ENCODE results near the gene NDRG4. TPM values are rescaled to one million over a fixed set of nuclear protein-coding genes. Genes with fewer than 3 reads are reported as not detected.

NDRG4 gene
- total and polyA plus RNA-seq, 2 donors from 2014 or later = 1.7 to 5.7 TPM

- H3K27ac ChIP-seq (ENCODE audit: low read depth in 2 of 2, low read length in 2 of 2) = no peak overlapping the region
- no peaks in the 10 kb centered on the region for H3K27me3 ChIP-seq (ENCODE audit: control insufficient read depth, insufficient read depth, low read length)
- no peak overlapping the region for H3K9ac ChIP-seq (ENCODE audit: low read length in 3 of 3)
- TF ChIP-seq, protein P1, sequence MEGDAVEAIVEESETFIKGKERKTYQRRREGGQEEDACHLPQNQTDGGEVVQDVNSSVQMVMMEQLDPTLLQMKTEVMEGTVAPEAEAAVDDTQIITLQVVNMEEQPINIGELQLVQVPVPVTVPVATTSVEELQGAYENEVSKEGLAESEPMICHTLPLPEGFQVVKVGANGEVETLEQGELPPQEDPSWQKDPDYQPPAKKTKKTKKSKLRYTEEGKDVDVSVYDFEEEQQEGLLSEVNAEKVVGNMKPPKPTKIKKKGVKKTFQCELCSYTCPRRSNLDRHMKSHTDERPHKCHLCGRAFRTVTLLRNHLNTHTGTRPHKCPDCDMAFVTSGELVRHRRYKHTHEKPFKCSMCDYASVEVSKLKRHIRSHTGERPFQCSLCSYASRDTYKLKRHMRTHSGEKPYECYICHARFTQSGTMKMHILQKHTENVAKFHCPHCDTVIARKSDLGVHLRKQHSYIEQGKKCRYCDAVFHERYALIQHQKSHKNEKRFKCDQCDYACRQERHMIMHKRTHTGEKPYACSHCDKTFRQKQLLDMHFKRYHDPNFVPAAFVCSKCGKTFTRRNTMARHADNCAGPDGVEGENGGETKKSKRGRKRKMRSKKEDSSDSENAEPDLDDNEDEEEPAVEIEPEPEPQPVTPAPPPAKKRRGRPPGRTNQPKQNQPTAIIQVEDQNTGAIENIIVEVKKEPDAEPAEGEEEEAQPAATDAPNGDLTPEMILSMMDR (IDR thresholded peaks at IDR 0.05; ENCODE audit: borderline replicate concordance, extremely low read depth, insufficient read depth) = no peak
- FAIRE-seq (no peak), DNase-seq (peak in 3 of 5 donors; percentile 24 to 75 (median 69))
- intact Hi-C loops (cut with DNase I) = no loop called here
- no peaks in the 10 kb centered on the region for H3K4me1 ChIP-seq (ENCODE audit: control insufficient read depth in 2 of 3, insufficient read depth in 2 of 3, low read depth in 1 of 3, low read length in 3 of 3)
- no peak overlapping the region for H3K4me3 ChIP-seq (ENCODE audit: low read length in 3 of 3)
- H3K36me3 ChIP-seq (ENCODE audit: control insufficient read depth in 2 of 3, insufficient read depth in 3 of 3, low read length in 3 of 3) = no peaks in the 10 kb centered on the region
- H3K9me3 ChIP-seq (ENCODE audit: control insufficient read depth in 2 of 3, insufficient read depth in 1 of 3, low read length in 3 of 3) = no peaks in the 10 kb centered on the region
Observed at GRCh38 chr16:58451945-58452401, 48.0 kb upstream of the NDRG4 start.

DNA sequence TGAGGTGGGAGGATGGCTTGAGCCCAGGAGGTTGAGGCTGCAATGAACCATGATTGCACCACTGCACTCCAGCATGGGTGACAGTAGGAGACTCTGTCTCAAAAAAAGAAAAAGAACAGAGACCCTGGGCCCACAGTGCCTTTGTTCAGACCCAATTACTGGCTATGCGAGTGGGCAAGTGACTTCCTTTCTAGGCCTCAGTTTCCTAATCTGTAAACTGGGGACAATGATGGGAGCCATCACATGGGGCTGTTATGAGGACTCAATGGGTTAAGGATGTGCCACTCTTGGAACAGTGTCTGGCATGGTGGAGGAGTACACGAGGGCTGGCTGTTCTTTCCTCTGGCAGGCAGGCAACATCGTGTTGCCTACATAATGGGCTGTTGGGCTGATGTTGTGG lies 47.3 kb upstream of the NDRG4 start:
- H3K4me1 ChIP-seq (ENCODE audit: control insufficient read depth in 2 of 3, insufficient read depth in 2 of 3, low read depth in 1 of 3, low read length in 3 of 3) = no peaks in the 10 kb centered on the region
- no peaks in the 10 kb centered on the region for H3K36me3 ChIP-seq (ENCODE audit: control insufficient read depth in 2 of 3, insufficient read depth in 3 of 3, low read length in 3 of 3)
- DNase-seq (no peak), FAIRE-seq (no peak)
- no peaks in the 10 kb centered on the region for H3K9me3 ChIP-seq (ENCODE audit: control insufficient read depth in 2 of 3, insufficient read depth in 1 of 3, low read length in 3 of 3)
- intact Hi-C loops (cut with DNase I) = no loop called here
- H3K27ac ChIP-seq (ENCODE audit: low read depth in 2 of 2, low read length in 2 of 2) = no peak overlapping the region
- no peak overlapping the region for H3K9ac ChIP-seq (ENCODE audit: low read length in 3 of 3)
- no peak overlapping the region for H3K4me3 ChIP-seq (ENCODE audit: low read length in 3 of 3)
- TF ChIP-seq, protein P1 (IDR thresholded peaks at IDR 0.05; ENCODE audit: borderline replicate concordance, extremely low read depth, insufficient read depth) = no peak
- no peaks in the 10 kb centered on the region for H3K27me3 ChIP-seq (ENCODE audit: control insufficient read depth, insufficient read depth, low read length)

- intact Hi-C loops (cut with DNase I) = no loop called here
- H3K36me3 ChIP-seq (ENCODE audit: control insufficient read depth in 2 of 3, insufficient read depth in 3 of 3, low read length in 3 of 3) = no peaks in the 10 kb centered on the region
- no peaks in the 10 kb centered on the region for H3K9me3 ChIP-seq (ENCODE audit: control insufficient read depth in 2 of 3, insufficient read depth in 1 of 3, low read length in 3 of 3)
- DNase-seq (no peak), FAIRE-seq (no peak)
- H3K4me3 ChIP-seq (ENCODE audit: low read length in 3 of 3) = no peak overlapping the region
- no peak overlapping the region for H3K9ac ChIP-seq (ENCODE audit: low read length in 3 of 3)
- H3K27me3 ChIP-seq (ENCODE audit: control insufficient read depth, insufficient read depth, low read length) = no peaks in the 10 kb centered on the region
- no peaks in the 10 kb centered on the region for H3K4me1 ChIP-seq (ENCODE audit: control insufficient read depth in 2 of 3, insufficient read depth in 2 of 3, low read depth in 1 of 3, low read length in 3 of 3)
- H3K27ac ChIP-seq (ENCODE audit: low read depth in 2 of 2, low read length in 2 of 2) = no peak overlapping the region
- TF ChIP-seq, protein P1 (IDR thresholded peaks at IDR 0.05; ENCODE audit: borderline replicate concordance, extremely low read depth, insufficient read depth) = no peak
Observed at GRCh38 chr16:58454178-58454577, 45.8 kb upstream of the NDRG4 start.

DNA sequence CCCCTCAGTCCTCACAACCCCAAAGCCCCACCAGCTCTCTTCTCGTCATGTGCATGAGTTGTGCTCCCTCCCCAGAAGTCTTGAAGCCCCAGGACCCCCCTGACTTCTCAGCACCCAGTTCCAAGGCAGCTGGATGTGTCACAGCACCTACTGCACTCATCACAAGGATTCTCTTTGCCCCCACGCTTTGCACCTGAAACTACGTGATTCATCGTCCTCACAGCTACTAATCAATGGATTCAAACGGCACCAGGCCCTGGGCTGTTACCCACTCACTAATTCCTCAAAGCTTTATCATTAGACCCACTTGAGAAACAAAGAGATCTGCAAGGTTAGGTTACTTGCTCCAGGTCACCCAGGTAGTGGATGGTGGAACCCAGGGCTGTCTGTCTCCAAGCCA lies 45.1 kb upstream of the NDRG4 start:
- H3K9me3 ChIP-seq (ENCODE audit: control insufficient read depth in 2 of 3, insufficient read depth in 1 of 3, low read length in 3 of 3) = no peaks in the 10 kb centered on the region
- FAIRE-seq (no peak), DNase-seq (no peak)
- H3K27me3 ChIP-seq (ENCODE audit: control insufficient read depth, insufficient read depth, low read length) = no peaks in the 10 kb centered on the region
- no peak overlapping the region for H3K4me3 ChIP-seq (ENCODE audit: low read length in 3 of 3)
- intact Hi-C loops (cut with DNase I) = no loop called here
- no peak overlapping the region for H3K27ac ChIP-seq (ENCODE audit: low read depth in 2 of 2, low read length in 2 of 2)
- no peaks in the 10 kb centered on the region for H3K4me1 ChIP-seq (ENCODE audit: control insufficient read depth in 2 of 3, insufficient read depth in 2 of 3, low read depth in 1 of 3, low read length in 3 of 3)
- TF ChIP-seq, protein P1 (IDR thresholded peaks at IDR 0.05; ENCODE audit: borderline replicate concordance, extremely low read depth, insufficient read depth) = no peak
- no peaks in the 10 kb centered on the region for H3K36me3 ChIP-seq (ENCODE audit: control insufficient read depth in 2 of 3, insufficient read depth in 3 of 3, low read length in 3 of 3)
- no peak overlapping the region for H3K9ac ChIP-seq (ENCODE audit: low read length in 3 of 3)

Data from kidney (tissue), 14 donors.